WTC11 (cell line): ENCODE data around the gene CGB2. TPM values are rescaled to one million over a fixed set of nuclear protein-coding genes. Genes with fewer than 3 reads are reported as not detected.

Source experiments
- ATAC-seq: fragments of 200-7000 bp; cut with Tn5 transposase; 2 replicates; pipeline ENCODE4 v1.10.0; 2021; ENCODE audit warnings: mild to moderate bottlenecking, moderate library complexity
- CTCF ChIA-PET: fragments of 300-600 bp; sonication (Branson Sonifier 250); formaldehyde crosslinking; loops from one replicate; lab custom pipeline; 2021; ENCODE audit warnings: antibody characterized with exemption; lab: Charles Lee
- POLR2A ChIA-PET: fragments of 350-600 bp; sonication (Branson Sonifier 250); formaldehyde crosslinking; loops from one replicate; lab custom pipeline; 2021; ENCODE audit warnings: antibody characterized with exemption; lab: Charles Lee
- DNase-seq: peaks from one replicate; pipeline ENCODE4 v3.0.0; 2021; ENCODE audit warnings: low spot score
- H3K27ac Mint-ChIP-seq: 2 replicates; pipeline ENCODE4 v1.8.0; 2021; ENCODE audit warnings: mixed read lengths
- H3K27me3 Mint-ChIP-seq: 2 replicates; pipeline ENCODE4 v1.8.0; 2021; ENCODE audit warnings: low read depth, mild to moderate bottlenecking, moderate library complexity, mixed read lengths
- H3K36me3 Mint-ChIP-seq: 2 replicates; pipeline ENCODE4 v1.8.0; 2021; ENCODE audit warnings: mixed read lengths
- H3K4me1 Mint-ChIP-seq: 2 replicates; pipeline ENCODE4 v1.8.0; 2022; ENCODE audit warnings: mixed read lengths
- H3K4me3 Mint-ChIP-seq: 2 replicates; pipeline ENCODE4 v1.8.0; 2021; ENCODE audit warnings: mild to moderate bottlenecking, moderate library complexity, mixed read lengths
- H3K9me3 Mint-ChIP-seq: 2 replicates; pipeline ENCODE4 v1.8.0; 2021; ENCODE audit warnings: mixed read lengths
- CREB1 ChIP-seq: sonication (generic); formaldehyde crosslinking; IDR thresholded peaks from 2 replicates; pipeline ENCODE4 v1.8.0; 2023; ENCODE audit warnings: mild to moderate bottlenecking, missing genetic modification reagents
- EMX1 ChIP-seq: fragments of 250-450 bp; sonication (Bioruptor Pico); IDR thresholded peaks from 2 replicates; pipeline ENCODE4 v1.8.0; 2021; ENCODE audit warnings: mild to moderate bottlenecking
- FOXK1 ChIP-seq: sonication (generic); formaldehyde crosslinking; IDR thresholded peaks from 2 replicates; pipeline ENCODE4 v1.8.0; 2022; ENCODE audit warnings: mild to moderate bottlenecking, moderate library complexity, missing genetic modification reagents
- JUN ChIP-seq: sonication (generic); formaldehyde crosslinking; IDR thresholded peaks from 2 replicates; pipeline ENCODE4 v1.8.0; 2023; ENCODE audit warnings: mild to moderate bottlenecking, missing genetic modification reagents
- KAT7 ChIP-seq: sonication (generic); formaldehyde crosslinking; IDR thresholded peaks from 2 replicates; pipeline ENCODE4 v1.8.1; 2023; ENCODE audit warnings: missing genetic modification reagents, mild to moderate bottlenecking, borderline replicate concordance
- MYBL2 ChIP-seq: sonication (generic); formaldehyde crosslinking; IDR thresholded peaks from 2 replicates; pipeline ENCODE4 v1.8.1; 2023; ENCODE audit warnings: mild to moderate bottlenecking, moderate library complexity, missing genetic modification reagents
- NFE2L1 ChIP-seq: sonication (generic); formaldehyde crosslinking; IDR thresholded peaks from 2 replicates; pipeline ENCODE4 v1.8.1; 2023; ENCODE audit warnings: missing genetic modification reagents
- NR1H2 ChIP-seq: sonication (generic); formaldehyde crosslinking; IDR thresholded peaks from 2 replicates; pipeline ENCODE4 v1.9.0; 2021; ENCODE audit warnings: mild to moderate bottlenecking, moderate library complexity, missing genetic modification reagents
- SP1 ChIP-seq: sonication (generic); formaldehyde crosslinking; conservative IDR thresholded peaks from 2 replicates; pipeline ENCODE4 v1.8.1; 2022; ENCODE audit warnings: missing genetic modification reagents
- TCF7 ChIP-seq: sonication (generic); formaldehyde crosslinking; IDR thresholded peaks from 2 replicates; pipeline ENCODE4 v1.8.0; 2022; ENCODE audit warnings: mild to moderate bottlenecking, low read depth, missing genetic modification reagents, moderate library complexity
- ZNF138 ChIP-seq: sonication (generic); formaldehyde crosslinking; conservative IDR thresholded peaks from 2 replicates; pipeline ENCODE4 v1.8.1; 2022; ENCODE audit warnings: mild to moderate bottlenecking, moderate library complexity, missing genetic modification reagents
- total RNA-seq: library from RNA; stranded (reverse); gene quantifications from 3 replicates; pipeline ENCODE4 v1.2.3, GENCODE V29; 2021
- TF ChIP-seq, protein P1 (sequence below): sonication (generic); formaldehyde crosslinking; IDR thresholded peaks from 2 replicates; pipeline ENCODE4 v1.8.0; 2022; ENCODE audit warnings: mild to moderate bottlenecking, missing genetic modification reagents
- TF ChIP-seq, protein P2 (sequence below): sonication (generic); formaldehyde crosslinking; IDR thresholded peaks from 2 replicates; pipeline ENCODE4 v1.8.1; 2022; ENCODE audit warnings: mild to moderate bottlenecking, missing genetic modification reagents, moderate library complexity, borderline replicate concordance
- TF ChIP-seq, protein P3 (sequence below): sonication (generic); formaldehyde crosslinking; conservative IDR thresholded peaks from 2 replicates; pipeline ENCODE4 v1.8.1; 2023; ENCODE audit warnings: mild to moderate bottlenecking, low read depth, missing genetic modification reagents, moderate library complexity
- TF ChIP-seq, protein P4 (sequence below): fragments of 250-450 bp; sonication (Bioruptor Pico); IDR thresholded peaks from 2 replicates; pipeline ENCODE4 v1.9.0; 2021; ENCODE audit warnings: mild to moderate bottlenecking, borderline replicate concordance
- TF ChIP-seq, protein P5 (sequence below): sonication (generic); formaldehyde crosslinking; IDR thresholded peaks from 2 replicates; pipeline ENCODE4 v1.8.0; 2023; ENCODE audit warnings: mild to moderate bottlenecking, missing genetic modification reagents
- TF ChIP-seq, protein P6 (sequence below): sonication (generic); formaldehyde crosslinking; IDR thresholded peaks from 2 replicates; pipeline ENCODE4 v1.8.1; 2023; ENCODE audit warnings: mild to moderate bottlenecking, missing genetic modification reagents, borderline replicate concordance
- TF ChIP-seq, protein P7 (sequence below): sonication (generic); formaldehyde crosslinking; IDR thresholded peaks from 2 replicates; pipeline ENCODE4 v1.8.1; 2023; ENCODE audit warnings: mild to moderate bottlenecking, missing genetic modification reagents, moderate library complexity

Gene CGB2
- total RNA-seq, 1 experiment from 2014 or later, result not detected

DNA sequence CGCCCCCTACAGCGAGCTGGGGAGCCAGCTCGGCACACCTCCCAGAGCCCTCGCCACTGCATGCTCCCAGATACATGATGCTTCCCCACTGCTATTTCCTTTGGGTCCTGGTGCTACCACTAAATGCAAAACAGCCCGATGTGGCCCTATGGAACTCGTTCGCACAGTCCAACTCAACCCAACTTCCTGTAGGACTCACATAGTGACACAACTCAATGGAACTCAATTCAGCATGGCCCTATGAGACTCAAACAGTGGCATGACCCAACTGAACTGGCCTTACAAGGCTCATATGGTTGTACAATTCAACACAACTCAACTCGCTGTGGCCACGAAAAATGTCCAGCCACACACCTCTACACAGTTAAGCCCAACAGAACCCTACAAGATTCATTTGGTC, 37.3 kb downstream of the CGB2 start:
- ATAC-seq, result no peak
- POLR2A ChIA-PET, result no interaction called here
- peaks cover 8% of the 10 kb centered on the region for H3K9me3 Mint-ChIP-seq
- no peak for DNase-seq
- peaks cover 32% of the 10 kb centered on the region for H3K4me1 Mint-ChIP-seq
- TF ChIP-seq, protein P1, sequence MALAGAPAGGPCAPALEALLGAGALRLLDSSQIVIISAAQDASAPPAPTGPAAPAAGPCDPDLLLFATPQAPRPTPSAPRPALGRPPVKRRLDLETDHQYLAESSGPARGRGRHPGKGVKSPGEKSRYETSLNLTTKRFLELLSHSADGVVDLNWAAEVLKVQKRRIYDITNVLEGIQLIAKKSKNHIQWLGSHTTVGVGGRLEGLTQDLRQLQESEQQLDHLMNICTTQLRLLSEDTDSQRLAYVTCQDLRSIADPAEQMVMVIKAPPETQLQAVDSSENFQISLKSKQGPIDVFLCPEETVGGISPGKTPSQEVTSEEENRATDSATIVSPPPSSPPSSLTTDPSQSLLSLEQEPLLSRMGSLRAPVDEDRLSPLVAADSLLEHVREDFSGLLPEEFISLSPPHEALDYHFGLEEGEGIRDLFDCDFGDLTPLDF, result no peak
- TF ChIP-seq, protein P2, sequence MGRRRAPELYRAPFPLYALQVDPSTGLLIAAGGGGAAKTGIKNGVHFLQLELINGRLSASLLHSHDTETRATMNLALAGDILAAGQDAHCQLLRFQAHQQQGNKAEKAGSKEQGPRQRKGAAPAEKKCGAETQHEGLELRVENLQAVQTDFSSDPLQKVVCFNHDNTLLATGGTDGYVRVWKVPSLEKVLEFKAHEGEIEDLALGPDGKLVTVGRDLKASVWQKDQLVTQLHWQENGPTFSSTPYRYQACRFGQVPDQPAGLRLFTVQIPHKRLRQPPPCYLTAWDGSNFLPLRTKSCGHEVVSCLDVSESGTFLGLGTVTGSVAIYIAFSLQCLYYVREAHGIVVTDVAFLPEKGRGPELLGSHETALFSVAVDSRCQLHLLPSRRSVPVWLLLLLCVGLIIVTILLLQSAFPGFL, result no peak
- TF ChIP-seq, protein P3, sequence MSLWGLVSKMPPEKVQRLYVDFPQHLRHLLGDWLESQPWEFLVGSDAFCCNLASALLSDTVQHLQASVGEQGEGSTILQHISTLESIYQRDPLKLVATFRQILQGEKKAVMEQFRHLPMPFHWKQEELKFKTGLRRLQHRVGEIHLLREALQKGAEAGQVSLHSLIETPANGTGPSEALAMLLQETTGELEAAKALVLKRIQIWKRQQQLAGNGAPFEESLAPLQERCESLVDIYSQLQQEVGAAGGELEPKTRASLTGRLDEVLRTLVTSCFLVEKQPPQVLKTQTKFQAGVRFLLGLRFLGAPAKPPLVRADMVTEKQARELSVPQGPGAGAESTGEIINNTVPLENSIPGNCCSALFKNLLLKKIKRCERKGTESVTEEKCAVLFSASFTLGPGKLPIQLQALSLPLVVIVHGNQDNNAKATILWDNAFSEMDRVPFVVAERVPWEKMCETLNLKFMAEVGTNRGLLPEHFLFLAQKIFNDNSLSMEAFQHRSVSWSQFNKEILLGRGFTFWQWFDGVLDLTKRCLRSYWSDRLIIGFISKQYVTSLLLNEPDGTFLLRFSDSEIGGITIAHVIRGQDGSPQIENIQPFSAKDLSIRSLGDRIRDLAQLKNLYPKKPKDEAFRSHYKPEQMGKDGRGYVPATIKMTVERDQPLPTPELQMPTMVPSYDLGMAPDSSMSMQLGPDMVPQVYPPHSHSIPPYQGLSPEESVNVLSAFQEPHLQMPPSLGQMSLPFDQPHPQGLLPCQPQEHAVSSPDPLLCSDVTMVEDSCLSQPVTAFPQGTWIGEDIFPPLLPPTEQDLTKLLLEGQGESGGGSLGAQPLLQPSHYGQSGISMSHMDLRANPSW (CRISPR knock-in tag), result no peak
- no peak for TF ChIP-seq CREB1
- TF ChIP-seq NR1H2 (CRISPR knock-in tag), result no peak
- TF ChIP-seq, all 79 proteins: peak for 0
- no peaks in the 10 kb centered on the region; the same call in 1 of the 2 replicates for H3K36me3 Mint-ChIP-seq
- no peak overlapping the region for H3K27ac Mint-ChIP-seq
- H3K27me3 Mint-ChIP-seq, result peaks cover 90% of the 10 kb centered on the region
- H3K4me3 Mint-ChIP-seq, result no peak overlapping the region
- CTCF ChIA-PET, result interaction anchor here (1.0 to 3.3 kb wide), 5 partner anchors 13 to 141 kb away, joined by 3 to 10 read pairs (median 7); partner anchors contain the start of gene RUVBL2

DNA sequence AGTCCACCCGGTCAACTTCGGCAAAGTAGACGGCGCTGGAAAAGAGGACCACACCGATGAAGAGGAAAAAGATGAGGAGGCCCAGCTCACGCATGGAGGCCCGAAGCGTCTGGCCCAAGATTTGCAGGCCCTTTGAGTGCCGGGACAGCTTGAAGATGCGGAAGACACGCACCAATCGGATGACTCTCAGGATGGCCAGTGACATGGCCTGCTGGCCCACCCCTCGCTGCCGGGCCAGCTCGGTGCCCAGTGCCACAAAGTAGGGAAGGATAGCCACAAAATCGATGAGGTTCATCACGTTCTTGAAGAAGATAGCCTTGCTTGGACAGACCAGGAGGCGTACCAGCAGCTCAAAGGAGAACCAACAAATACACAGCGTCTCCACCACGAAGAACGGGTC, 38.7 kb downstream of the CGB2 start:
- Mint-ChIP-seq H3K36me3 (no peaks in the 10 kb centered on the region; the same call in 1 of the 2 replicates), H3K4me3 (no peak overlapping the region), H3K27ac (no peak overlapping the region), H3K4me1 (peaks cover 28% of the 10 kb centered on the region), H3K9me3 (peaks cover 8% of the 10 kb centered on the region), H3K27me3 (peaks cover 95% of the 10 kb centered on the region)
- no peak for ATAC-seq
- TF ChIP-seq, protein P4, sequence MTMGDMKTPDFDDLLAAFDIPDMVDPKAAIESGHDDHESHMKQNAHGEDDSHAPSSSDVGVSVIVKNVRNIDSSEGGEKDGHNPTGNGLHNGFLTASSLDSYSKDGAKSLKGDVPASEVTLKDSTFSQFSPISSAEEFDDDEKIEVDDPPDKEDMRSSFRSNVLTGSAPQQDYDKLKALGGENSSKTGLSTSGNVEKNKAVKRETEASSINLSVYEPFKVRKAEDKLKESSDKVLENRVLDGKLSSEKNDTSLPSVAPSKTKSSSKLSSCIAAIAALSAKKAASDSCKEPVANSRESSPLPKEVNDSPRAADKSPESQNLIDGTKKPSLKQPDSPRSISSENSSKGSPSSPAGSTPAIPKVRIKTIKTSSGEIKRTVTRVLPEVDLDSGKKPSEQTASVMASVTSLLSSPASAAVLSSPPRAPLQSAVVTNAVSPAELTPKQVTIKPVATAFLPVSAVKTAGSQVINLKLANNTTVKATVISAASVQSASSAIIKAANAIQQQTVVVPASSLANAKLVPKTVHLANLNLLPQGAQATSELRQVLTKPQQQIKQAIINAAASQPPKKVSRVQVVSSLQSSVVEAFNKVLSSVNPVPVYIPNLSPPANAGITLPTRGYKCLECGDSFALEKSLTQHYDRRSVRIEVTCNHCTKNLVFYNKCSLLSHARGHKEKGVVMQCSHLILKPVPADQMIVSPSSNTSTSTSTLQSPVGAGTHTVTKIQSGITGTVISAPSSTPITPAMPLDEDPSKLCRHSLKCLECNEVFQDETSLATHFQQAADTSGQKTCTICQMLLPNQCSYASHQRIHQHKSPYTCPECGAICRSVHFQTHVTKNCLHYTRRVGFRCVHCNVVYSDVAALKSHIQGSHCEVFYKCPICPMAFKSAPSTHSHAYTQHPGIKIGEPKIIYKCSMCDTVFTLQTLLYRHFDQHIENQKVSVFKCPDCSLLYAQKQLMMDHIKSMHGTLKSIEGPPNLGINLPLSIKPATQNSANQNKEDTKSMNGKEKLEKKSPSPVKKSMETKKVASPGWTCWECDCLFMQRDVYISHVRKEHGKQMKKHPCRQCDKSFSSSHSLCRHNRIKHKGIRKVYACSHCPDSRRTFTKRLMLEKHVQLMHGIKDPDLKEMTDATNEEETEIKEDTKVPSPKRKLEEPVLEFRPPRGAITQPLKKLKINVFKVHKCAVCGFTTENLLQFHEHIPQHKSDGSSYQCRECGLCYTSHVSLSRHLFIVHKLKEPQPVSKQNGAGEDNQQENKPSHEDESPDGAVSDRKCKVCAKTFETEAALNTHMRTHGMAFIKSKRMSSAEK, result no peak
- no peak for TF ChIP-seq FOXK1
- no peak for TF ChIP-seq ZNF138 (CRISPR knock-in tag)
- TF ChIP-seq TCF7 (CRISPR knock-in tag), result no peak
- no peak for TF ChIP-seq SP1 (CRISPR knock-in tag)
- TF ChIP-seq MYBL2 (CRISPR knock-in tag), result no peak
- TF ChIP-seq JUN (CRISPR knock-in tag), result no peak
- TF ChIP-seq, protein P5, sequence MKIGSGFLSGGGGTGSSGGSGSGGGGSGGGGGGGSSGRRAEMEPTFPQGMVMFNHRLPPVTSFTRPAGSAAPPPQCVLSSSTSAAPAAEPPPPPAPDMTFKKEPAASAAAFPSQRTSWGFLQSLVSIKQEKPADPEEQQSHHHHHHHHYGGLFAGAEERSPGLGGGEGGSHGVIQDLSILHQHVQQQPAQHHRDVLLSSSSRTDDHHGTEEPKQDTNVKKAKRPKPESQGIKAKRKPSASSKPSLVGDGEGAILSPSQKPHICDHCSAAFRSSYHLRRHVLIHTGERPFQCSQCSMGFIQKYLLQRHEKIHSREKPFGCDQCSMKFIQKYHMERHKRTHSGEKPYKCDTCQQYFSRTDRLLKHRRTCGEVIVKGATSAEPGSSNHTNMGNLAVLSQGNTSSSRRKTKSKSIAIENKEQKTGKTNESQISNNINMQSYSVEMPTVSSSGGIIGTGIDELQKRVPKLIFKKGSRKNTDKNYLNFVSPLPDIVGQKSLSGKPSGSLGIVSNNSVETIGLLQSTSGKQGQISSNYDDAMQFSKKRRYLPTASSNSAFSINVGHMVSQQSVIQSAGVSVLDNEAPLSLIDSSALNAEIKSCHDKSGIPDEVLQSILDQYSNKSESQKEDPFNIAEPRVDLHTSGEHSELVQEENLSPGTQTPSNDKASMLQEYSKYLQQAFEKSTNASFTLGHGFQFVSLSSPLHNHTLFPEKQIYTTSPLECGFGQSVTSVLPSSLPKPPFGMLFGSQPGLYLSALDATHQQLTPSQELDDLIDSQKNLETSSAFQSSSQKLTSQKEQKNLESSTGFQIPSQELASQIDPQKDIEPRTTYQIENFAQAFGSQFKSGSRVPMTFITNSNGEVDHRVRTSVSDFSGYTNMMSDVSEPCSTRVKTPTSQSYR (CRISPR knock-in tag), result no peak
- TF ChIP-seq, protein P6, sequence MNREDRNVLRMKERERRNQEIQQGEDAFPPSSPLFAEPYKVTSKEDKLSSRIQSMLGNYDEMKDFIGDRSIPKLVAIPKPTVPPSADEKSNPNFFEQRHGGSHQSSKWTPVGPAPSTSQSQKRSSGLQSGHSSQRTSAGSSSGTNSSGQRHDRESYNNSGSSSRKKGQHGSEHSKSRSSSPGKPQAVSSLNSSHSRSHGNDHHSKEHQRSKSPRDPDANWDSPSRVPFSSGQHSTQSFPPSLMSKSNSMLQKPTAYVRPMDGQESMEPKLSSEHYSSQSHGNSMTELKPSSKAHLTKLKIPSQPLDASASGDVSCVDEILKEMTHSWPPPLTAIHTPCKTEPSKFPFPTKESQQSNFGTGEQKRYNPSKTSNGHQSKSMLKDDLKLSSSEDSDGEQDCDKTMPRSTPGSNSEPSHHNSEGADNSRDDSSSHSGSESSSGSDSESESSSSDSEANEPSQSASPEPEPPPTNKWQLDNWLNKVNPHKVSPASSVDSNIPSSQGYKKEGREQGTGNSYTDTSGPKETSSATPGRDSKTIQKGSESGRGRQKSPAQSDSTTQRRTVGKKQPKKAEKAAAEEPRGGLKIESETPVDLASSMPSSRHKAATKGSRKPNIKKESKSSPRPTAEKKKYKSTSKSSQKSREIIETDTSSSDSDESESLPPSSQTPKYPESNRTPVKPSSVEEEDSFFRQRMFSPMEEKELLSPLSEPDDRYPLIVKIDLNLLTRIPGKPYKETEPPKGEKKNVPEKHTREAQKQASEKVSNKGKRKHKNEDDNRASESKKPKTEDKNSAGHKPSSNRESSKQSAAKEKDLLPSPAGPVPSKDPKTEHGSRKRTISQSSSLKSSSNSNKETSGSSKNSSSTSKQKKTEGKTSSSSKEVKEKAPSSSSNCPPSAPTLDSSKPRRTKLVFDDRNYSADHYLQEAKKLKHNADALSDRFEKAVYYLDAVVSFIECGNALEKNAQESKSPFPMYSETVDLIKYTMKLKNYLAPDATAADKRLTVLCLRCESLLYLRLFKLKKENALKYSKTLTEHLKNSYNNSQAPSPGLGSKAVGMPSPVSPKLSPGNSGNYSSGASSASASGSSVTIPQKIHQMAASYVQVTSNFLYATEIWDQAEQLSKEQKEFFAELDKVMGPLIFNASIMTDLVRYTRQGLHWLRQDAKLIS (CRISPR knock-in tag), result no peak
- no peak for TF ChIP-seq EMX1 (CRISPR knock-in tag)
- no peak for TF ChIP-seq NFE2L1 (CRISPR knock-in tag)
- TF ChIP-seq, protein P7, sequence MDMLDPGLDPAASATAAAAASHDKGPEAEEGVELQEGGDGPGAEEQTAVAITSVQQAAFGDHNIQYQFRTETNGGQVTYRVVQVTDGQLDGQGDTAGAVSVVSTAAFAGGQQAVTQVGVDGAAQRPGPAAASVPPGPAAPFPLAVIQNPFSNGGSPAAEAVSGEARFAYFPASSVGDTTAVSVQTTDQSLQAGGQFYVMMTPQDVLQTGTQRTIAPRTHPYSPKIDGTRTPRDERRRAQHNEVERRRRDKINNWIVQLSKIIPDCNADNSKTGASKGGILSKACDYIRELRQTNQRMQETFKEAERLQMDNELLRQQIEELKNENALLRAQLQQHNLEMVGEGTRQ (CRISPR knock-in tag), result no peak
- TF ChIP-seq KAT7 (CRISPR knock-in tag), result no peak
- DNase-seq, result no peak
- CTCF ChIA-PET, result interaction anchor here (0.9 to 3.3 kb wide), 6 partner anchors 14 to 140 kb away, joined by 3 to 10 read pairs (median 6); no protein-coding TSS in a partner anchor
- POLR2A ChIA-PET, result no interaction called here
